Testis (tissue), 2 donors: ENCODE measurements around the gene GLDN.

ENCODE experiments used
- CTCF ChIP-seq, 3 experiments: fragments of 450-650 bp in 2 of 3; fragments of 200-600 bp in 1 of 3; sonication (generic) in 1 of 3; IDR thresholded peaks; one replicate each; pipeline ENCODE4 v1.5.1; 2016 to 2019; ENCODE audit warnings: antibody characterized with exemption in 3 of 3, mild to moderate bottlenecking in 2 of 3, moderate library complexity in 1 of 3
- POLR2A ChIP-seq: fragments of 450-650 bp; IDR thresholded peaks from one replicate; pipeline ENCODE4 v1.6.1; 2017; ENCODE audit warnings: antibody characterized with exemption, mild to moderate bottlenecking, moderate library complexity

GRCh38 chr15:51378406-51378805 is 37.0 kb downstream of the GLDN start:
- TF ChIP-seq POLR2A (no peak), CTCF (IDR thresholded peaks at IDR 0.05) (no peak)
